ENCODE results near the gene ZNHIT1.
"Not testable (repeated sequence)": the region's sequence is repeated elsewhere in the genome, so short reads cannot be mapped to it uniquely, and the experiment has no call there.

DNA sequence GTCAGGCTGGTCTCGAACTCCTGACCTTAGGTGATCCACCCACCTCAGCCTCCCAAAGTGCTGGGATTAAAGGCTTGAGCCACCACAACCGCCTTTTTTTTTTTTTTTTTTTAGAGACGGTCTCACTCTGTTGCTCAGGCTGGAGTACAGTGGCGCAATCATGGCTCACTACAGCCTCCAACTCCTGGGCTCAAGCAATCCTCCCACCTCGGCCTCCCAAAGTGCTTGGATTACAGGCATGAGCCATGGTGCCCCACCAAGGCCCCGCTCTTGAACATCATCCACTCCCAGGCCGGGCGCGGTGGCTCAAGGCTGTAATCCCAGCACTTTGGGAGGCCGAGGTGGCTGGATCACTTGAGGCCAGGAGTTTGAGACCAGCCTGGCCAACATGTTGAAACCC is 18.4 kb upstream of the ZNHIT1 start:
- TF ChIP-seq, protein P1, sequence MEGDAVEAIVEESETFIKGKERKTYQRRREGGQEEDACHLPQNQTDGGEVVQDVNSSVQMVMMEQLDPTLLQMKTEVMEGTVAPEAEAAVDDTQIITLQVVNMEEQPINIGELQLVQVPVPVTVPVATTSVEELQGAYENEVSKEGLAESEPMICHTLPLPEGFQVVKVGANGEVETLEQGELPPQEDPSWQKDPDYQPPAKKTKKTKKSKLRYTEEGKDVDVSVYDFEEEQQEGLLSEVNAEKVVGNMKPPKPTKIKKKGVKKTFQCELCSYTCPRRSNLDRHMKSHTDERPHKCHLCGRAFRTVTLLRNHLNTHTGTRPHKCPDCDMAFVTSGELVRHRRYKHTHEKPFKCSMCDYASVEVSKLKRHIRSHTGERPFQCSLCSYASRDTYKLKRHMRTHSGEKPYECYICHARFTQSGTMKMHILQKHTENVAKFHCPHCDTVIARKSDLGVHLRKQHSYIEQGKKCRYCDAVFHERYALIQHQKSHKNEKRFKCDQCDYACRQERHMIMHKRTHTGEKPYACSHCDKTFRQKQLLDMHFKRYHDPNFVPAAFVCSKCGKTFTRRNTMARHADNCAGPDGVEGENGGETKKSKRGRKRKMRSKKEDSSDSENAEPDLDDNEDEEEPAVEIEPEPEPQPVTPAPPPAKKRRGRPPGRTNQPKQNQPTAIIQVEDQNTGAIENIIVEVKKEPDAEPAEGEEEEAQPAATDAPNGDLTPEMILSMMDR (IDR thresholded peaks at IDR 0.05): not testable (repeated sequence)
- TF ChIP-seq ZFX (IDR thresholded peaks at IDR 0.05; ENCODE audit: borderline replicate concordance): not testable (repeated sequence)
